Measurements from ENCODE around the gene ADRA1B.

The ADRA1B gene

DNA sequence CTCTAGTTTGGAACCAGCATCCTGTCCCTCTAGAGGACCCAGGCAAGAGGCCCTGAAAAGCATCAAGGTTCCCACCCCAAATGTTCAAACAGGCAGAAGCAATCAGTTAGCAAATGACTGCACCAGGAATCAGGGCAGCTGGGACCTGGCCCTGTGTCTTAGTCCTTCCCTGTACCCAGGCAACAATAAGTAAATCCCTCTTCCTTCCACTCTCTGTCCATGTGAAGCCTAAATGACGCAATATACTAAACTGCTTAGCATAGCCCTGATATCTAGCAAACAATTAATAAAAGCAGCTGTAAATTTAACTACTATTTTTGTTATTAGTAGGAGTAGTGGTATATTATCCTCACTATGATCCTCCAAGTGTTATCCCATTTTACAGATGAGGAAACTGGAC lies 13.2 kb upstream of the ADRA1B start:
- TF ChIP-seq, protein P1, sequence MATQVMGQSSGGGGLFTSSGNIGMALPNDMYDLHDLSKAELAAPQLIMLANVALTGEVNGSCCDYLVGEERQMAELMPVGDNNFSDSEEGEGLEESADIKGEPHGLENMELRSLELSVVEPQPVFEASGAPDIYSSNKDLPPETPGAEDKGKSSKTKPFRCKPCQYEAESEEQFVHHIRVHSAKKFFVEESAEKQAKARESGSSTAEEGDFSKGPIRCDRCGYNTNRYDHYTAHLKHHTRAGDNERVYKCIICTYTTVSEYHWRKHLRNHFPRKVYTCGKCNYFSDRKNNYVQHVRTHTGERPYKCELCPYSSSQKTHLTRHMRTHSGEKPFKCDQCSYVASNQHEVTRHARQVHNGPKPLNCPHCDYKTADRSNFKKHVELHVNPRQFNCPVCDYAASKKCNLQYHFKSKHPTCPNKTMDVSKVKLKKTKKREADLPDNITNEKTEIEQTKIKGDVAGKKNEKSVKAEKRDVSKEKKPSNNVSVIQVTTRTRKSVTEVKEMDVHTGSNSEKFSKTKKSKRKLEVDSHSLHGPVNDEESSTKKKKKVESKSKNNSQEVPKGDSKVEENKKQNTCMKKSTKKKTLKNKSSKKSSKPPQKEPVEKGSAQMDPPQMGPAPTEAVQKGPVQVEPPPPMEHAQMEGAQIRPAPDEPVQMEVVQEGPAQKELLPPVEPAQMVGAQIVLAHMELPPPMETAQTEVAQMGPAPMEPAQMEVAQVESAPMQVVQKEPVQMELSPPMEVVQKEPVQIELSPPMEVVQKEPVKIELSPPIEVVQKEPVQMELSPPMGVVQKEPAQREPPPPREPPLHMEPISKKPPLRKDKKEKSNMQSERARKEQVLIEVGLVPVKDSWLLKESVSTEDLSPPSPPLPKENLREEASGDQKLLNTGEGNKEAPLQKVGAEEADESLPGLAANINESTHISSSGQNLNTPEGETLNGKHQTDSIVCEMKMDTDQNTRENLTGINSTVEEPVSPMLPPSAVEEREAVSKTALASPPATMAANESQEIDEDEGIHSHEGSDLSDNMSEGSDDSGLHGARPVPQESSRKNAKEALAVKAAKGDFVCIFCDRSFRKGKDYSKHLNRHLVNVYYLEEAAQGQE (IDR thresholded peaks at IDR 0.05; ENCODE audit: insufficient read depth in 1 of 2, low read depth in 2 of 2, low read length in 2 of 2), result no peak
- no peak for TF ChIP-seq TAF1 (IDR thresholded peaks at IDR 0.05; ENCODE audit: borderline replicate concordance, insufficient read depth, low read length)
- no peak for TF ChIP-seq FOXP2 (optimal IDR thresholded peaks at IDR 0.05; ENCODE audit: borderline replicate concordance, extremely low read depth, extremely low read length, insufficient read depth)
- no peak for TF ChIP-seq POLR2AphosphoS5 (IDR thresholded peaks at IDR 0.05; ENCODE audit: low read depth, low read length)
- no peak for TF ChIP-seq SIN3A (IDR thresholded peaks at IDR 0.05; ENCODE audit: borderline replicate concordance, insufficient read depth, low read length)

DNA sequence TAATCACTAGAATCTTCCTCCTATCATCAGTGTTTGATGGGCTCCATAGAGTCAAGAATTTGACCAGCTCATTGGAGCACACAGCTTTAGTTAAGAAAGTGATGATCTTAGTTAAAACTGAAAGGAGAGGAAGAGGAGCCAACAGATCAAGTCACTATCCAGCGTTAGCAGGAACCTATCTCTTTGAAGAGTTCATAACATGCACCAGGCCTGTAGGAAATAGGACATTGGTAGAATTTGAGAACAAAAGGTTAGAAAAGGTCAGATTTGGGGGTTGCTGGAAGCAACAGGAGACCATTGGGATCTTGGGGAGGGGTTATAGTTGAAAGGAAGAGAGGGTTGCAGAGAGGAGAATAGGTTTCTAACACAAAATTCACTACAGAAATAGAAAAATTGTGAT lies 11.4 kb upstream of the ADRA1B start:
- TF ChIP-seq SIN3A (IDR thresholded peaks at IDR 0.05; ENCODE audit: borderline replicate concordance, insufficient read depth, low read length) (no peak), POLR2AphosphoS5 (IDR thresholded peaks at IDR 0.05; ENCODE audit: low read depth, low read length) (no peak), FOXP2 (optimal IDR thresholded peaks at IDR 0.05; ENCODE audit: borderline replicate concordance, extremely low read depth, extremely low read length, insufficient read depth) (no peak), TAF1 (IDR thresholded peaks at IDR 0.05; ENCODE audit: borderline replicate concordance, insufficient read depth, low read length) (no peak)
- TF ChIP-seq, protein P1 (IDR thresholded peaks at IDR 0.05; ENCODE audit: insufficient read depth in 1 of 2, low read depth in 2 of 2, low read length in 2 of 2), result no peak

DNA sequence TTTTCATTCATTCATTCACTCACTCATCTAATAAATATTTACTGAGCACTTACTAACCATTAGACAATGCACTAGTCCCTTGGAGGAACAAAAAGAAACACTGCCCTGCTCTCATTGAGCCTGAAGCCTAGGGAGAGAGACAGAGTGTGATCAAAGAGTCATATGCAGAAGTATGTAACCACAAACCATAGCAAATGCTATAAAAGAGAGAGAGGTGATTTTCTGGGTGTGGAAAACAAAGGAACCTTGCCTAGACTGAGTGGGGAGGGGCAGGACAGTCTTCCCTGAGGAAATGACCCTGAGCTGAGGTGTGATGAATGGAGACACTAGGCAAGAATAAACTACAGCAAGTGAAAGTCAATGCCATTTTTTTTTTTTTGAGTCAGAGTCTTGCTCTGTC lies 10.8 kb upstream of the ADRA1B start:
- no peak for TF ChIP-seq POLR2AphosphoS5 (IDR thresholded peaks at IDR 0.05; ENCODE audit: low read depth, low read length)
- TF ChIP-seq FOXP2 (optimal IDR thresholded peaks at IDR 0.05; ENCODE audit: borderline replicate concordance, extremely low read depth, extremely low read length, insufficient read depth), result no peak
- TF ChIP-seq, protein P1 (IDR thresholded peaks at IDR 0.05; ENCODE audit: insufficient read depth in 1 of 2, low read depth in 2 of 2, low read length in 2 of 2), result no peak
- no peak for TF ChIP-seq TAF1 (IDR thresholded peaks at IDR 0.05; ENCODE audit: borderline replicate concordance, insufficient read depth, low read length)
- TF ChIP-seq SIN3A (IDR thresholded peaks at IDR 0.05; ENCODE audit: borderline replicate concordance, insufficient read depth, low read length), result no peak

DNA sequence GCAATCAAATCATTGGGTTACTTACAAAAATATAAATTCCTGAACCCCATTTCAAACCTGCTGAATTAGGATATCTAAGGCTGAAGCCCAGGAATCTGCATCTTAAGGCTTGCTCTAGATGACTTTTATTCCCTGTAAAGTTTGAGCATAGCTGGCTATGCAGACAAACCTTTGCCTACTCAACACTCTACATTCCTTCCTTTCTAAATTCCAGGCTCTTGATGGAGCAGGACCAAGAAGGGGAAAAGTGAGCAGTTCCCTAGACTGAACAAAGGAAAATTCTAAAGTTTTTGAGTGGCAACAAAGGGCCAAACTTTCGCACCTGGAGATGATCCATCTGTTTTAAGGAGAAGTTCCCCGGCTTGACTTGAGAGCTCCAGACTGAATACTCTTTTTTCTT lies 9.8 kb upstream of the ADRA1B start:
- no peak for TF ChIP-seq TAF1 (IDR thresholded peaks at IDR 0.05; ENCODE audit: borderline replicate concordance, insufficient read depth, low read length)
- no peak for TF ChIP-seq POLR2AphosphoS5 (IDR thresholded peaks at IDR 0.05; ENCODE audit: low read depth, low read length)
- no peak for TF ChIP-seq SIN3A (IDR thresholded peaks at IDR 0.05; ENCODE audit: borderline replicate concordance, insufficient read depth, low read length)
- TF ChIP-seq, protein P1 (IDR thresholded peaks at IDR 0.05; ENCODE audit: insufficient read depth in 1 of 2, low read depth in 2 of 2, low read length in 2 of 2), result no peak
- no peak for TF ChIP-seq FOXP2 (optimal IDR thresholded peaks at IDR 0.05; ENCODE audit: borderline replicate concordance, extremely low read depth, extremely low read length, insufficient read depth)

DNA sequence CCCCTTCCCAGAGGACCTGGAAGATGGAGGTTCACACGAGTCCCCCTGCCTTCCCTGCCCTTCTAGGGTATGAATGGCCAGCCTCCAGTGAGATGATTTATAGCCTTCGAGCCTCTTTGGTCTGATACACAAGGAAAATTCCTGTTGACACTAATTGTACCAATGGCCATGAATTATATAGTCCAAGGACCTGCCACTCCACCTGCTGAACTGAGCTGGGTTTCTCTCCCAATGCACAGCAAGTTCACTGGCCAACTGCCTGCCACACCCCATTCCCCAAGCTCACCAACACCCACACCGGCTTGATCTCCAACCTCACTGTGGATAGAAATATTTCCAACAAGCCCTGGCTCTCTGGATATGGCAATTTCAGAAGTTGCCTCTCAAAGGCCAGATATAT lies 9.3 kb upstream of the ADRA1B start:
- no peak for TF ChIP-seq FOXP2 (optimal IDR thresholded peaks at IDR 0.05; ENCODE audit: borderline replicate concordance, extremely low read depth, extremely low read length, insufficient read depth)
- TF ChIP-seq POLR2AphosphoS5 (IDR thresholded peaks at IDR 0.05; ENCODE audit: low read depth, low read length), result no peak
- TF ChIP-seq TAF1 (IDR thresholded peaks at IDR 0.05; ENCODE audit: borderline replicate concordance, insufficient read depth, low read length), result no peak
- TF ChIP-seq, protein P1 (IDR thresholded peaks at IDR 0.05; ENCODE audit: insufficient read depth in 1 of 2, low read depth in 2 of 2, low read length in 2 of 2), result no peak
- TF ChIP-seq SIN3A (IDR thresholded peaks at IDR 0.05; ENCODE audit: borderline replicate concordance, insufficient read depth, low read length), result no peak
